Breast epithelium (tissue), 4 donors: ENCODE results near the gene FAM120A. TPM values are rescaled to one million over a fixed set of nuclear protein-coding genes. Genes with fewer than 3 reads are reported as not detected.

Source experiments
- DNase-seq, 2 donors: peaks; one replicate each; pipeline ENCODE4 v3.0.0-alpha.2; 2019; ENCODE audit warnings: low spot score in 2 of 2
- H3K27ac ChIP-seq, 2 donors: fragments of 200-600 bp; sonication (generic) in 1 of 2; one replicate each; pipeline ENCODE4 v1.5.1; 2016 to 2019; ENCODE audit warnings: mild to moderate bottlenecking in 1 of 2
- H3K27me3 ChIP-seq, 2 donors: fragments of 200-600 bp; sonication (generic) in 1 of 2; one replicate each; pipeline versions ENCODE4 v1.5.1 to v1.6.0; 2017 to 2019; ENCODE audit warnings: control low read depth in 1 of 2, mild to moderate bottlenecking in 1 of 2
- H3K36me3 ChIP-seq: fragments of 200-600 bp; one replicate; pipeline ENCODE4 v1.5.1; 2019
- H3K4me1 ChIP-seq, 2 donors: fragments of 200-600 bp; sonication (generic); one replicate each; pipeline ENCODE4 v1.5.1; 2016 to 2019; ENCODE audit warnings: control low read depth in 1 of 2
- H3K4me3 ChIP-seq, 3 donors: fragments of 200-600 bp; sonication (generic); 1 replicate in 2 of 3; 2 replicates in 1 of 3; pipeline ENCODE4 v1.5.1; 2016 to 2019; ENCODE audit warnings: mild to moderate bottlenecking in 3 of 3, moderate library complexity in 2 of 3
- H3K9me3 ChIP-seq, 2 donors: fragments of 200-600 bp; sonication (generic) in 1 of 2; one replicate each; pipeline ENCODE4 v1.5.1; 2016 to 2019; ENCODE audit warnings: control low read depth in 1 of 2
- CTCF ChIP-seq, 3 donors: fragments of 450-650 bp; IDR thresholded peaks; one replicate each; pipeline ENCODE4 v1.5.1; 2016 to 2017; ENCODE audit warnings: antibody characterized with exemption in 3 of 3, mild to moderate bottlenecking in 3 of 3, moderate library complexity in 3 of 3
- POLR2A ChIP-seq: fragments of 450-650 bp; IDR thresholded peaks from one replicate; pipeline ENCODE4 v1.6.1; 2016; ENCODE audit warnings: antibody characterized with exemption, mild to moderate bottlenecking, moderate library complexity
- POLR2AphosphoS5 ChIP-seq, 3 donors: sonication (generic); formaldehyde crosslinking; IDR thresholded peaks; one replicate each; pipeline ENCODE4 v1.6.1; 2017; ENCODE audit warnings: antibody characterized with exemption in 3 of 3
- intact Hi-C: fragments of 100-400 bp; cut with DNase I; formaldehyde crosslinking; loops from one replicate; pipeline ENCODE4 v1.15.1; 2023; ENCODE audit warnings: low total_unique reads
- total RNA-seq, 3 donors: library from RNA; depleted of rRNA; stranded (reverse); fragments of >200 nt; gene quantifications; one replicate each; pipeline ENCODE4 v1.1.0, GENCODE V29; 2016

Gene FAM120A
- total RNA-seq, 3 donors from 2014 or later: 71.0 to 103 (median 89.6) TPM

- DNase-seq: peak in 1 of 2 donors; percentile 19
- no peaks in the 10 kb centered on the region for H3K9me3 ChIP-seq
- no peaks in the 10 kb centered on the region for H3K27me3 ChIP-seq
- H3K4me3 ChIP-seq: no peak overlapping the region
- intact Hi-C loops: no loop called here
- H3K4me1 ChIP-seq: peaks cover 0 to 9% of the 10 kb centered on the region in 2 donors
- TF ChIP-seq POLR2AphosphoS5 (IDR thresholded peaks at IDR 0.05): no peak
- no peak for TF ChIP-seq CTCF (IDR thresholded peaks at IDR 0.05)
- peak overlapping the region in 1 of 2 donors; percentile 65 for H3K27ac ChIP-seq
- no peaks in the 10 kb centered on the region for H3K36me3 ChIP-seq
Observed at GRCh38 chr9:93592643-93593021, 141.1 kb downstream of the FAM120A start.

- no peak for DNase-seq
- Histone ChIP-seq H3K9me3 (no peaks in the 10 kb centered on the region), H3K27ac (no peak overlapping the region), H3K36me3 (no peaks in the 10 kb centered on the region), H3K4me1 (peaks cover 0 to 9% of the 10 kb centered on the region in 2 donors), H3K27me3 (no peaks in the 10 kb centered on the region), H3K4me3 (no peak overlapping the region)
- intact Hi-C loops: no loop called here
- TF ChIP-seq CTCF (IDR thresholded peaks at IDR 0.05) (no peak), POLR2AphosphoS5 (IDR thresholded peaks at IDR 0.05) (no peak), POLR2A (no peak)
Observed at GRCh38 chr9:93593144-93593658, 141.7 kb downstream of the FAM120A start.

GRCh38 chr9:93594041-93594756, 142.7 kb downstream of the FAM120A start:
- Histone ChIP-seq H3K36me3 (no peaks in the 10 kb centered on the region), H3K27ac (no peak overlapping the region), H3K4me3 (no peak overlapping the region), H3K9me3 (no peaks in the 10 kb centered on the region), H3K27me3 (no peaks in the 10 kb centered on the region), H3K4me1 (peaks cover 0 to 9% of the 10 kb centered on the region in 2 donors)
- TF ChIP-seq CTCF (IDR thresholded peaks at IDR 0.05): no peak
- TF ChIP-seq POLR2A: no peak
- TF ChIP-seq POLR2AphosphoS5 (IDR thresholded peaks at IDR 0.05): no peak
- intact Hi-C loops: no loop called here
- peak in 1 of 2 donors; percentile 15 for DNase-seq

GRCh38 chr9:93595461-93595860, 144.0 kb downstream of the FAM120A start:
- H3K4me1 ChIP-seq: peaks cover 0 to 9% of the 10 kb centered on the region in 2 donors
- peak in 1 of 2 donors; percentile 2 for DNase-seq

More at GRCh38 chr9:93595461-93595860, 144.0 kb downstream of the FAM120A start:
- Histone ChIP-seq H3K4me3 (no peak overlapping the region), H3K9me3 (no peaks in the 10 kb centered on the region), H3K27ac (no peak overlapping the region), H3K27me3 (no peaks in the 10 kb centered on the region), H3K36me3 (no peaks in the 10 kb centered on the region)
- no peak for TF ChIP-seq CTCF (IDR thresholded peaks at IDR 0.05)
- no peak for TF ChIP-seq POLR2A
- TF ChIP-seq POLR2AphosphoS5 (IDR thresholded peaks at IDR 0.05): no peak
- intact Hi-C loops: no loop called here
